Body of pancreas (tissue), 4 donors: Measurements from ENCODE around the gene CBX7. TPM values are rescaled to one million over a fixed set of nuclear protein-coding genes. Genes with fewer than 3 reads are reported as not detected.

Experiments
- ATAC-seq: fragments of 150-250 bp; one replicate; pipeline ENCODE4 v1.9.1; 2016
- DNase-seq, 4 donors: peaks; one replicate each; pipeline ENCODE4 v3.0.0-alpha.2; 2019
- H3K27ac ChIP-seq, 4 donors: fragments of 200-600 bp; sonication (generic); 1 replicate in 3 of 4; 2 replicates in 1 of 4; pipeline versions ENCODE4 v1.5.1 to v1.6.1; 2016 to 2019; ENCODE audit warnings: mild to moderate bottlenecking in 1 of 4, mixed read lengths in 1 of 4, moderate library complexity in 1 of 4
- H3K27me3 ChIP-seq, 2 donors: fragments of 200-600 bp; sonication (generic); one replicate each; pipeline ENCODE4 v1.6.0; 2016; ENCODE audit warnings: mild to moderate bottlenecking in 1 of 2
- H3K36me3 ChIP-seq, 2 donors: fragments of 200-600 bp; sonication (generic); replicated peaks in 1 of 2; 2 replicates each; pipeline ENCODE4 v1.5.1; 2016; ENCODE audit warnings: low read depth in 2 of 2; ENCODE audit not compliant: insufficient read depth in 1 of 2
- H3K4me1 ChIP-seq: fragments of 200-600 bp; sonication (generic); one replicate; pipeline ENCODE4 v1.6.0; 2016
- H3K4me3 ChIP-seq, 2 donors: fragments of 200-600 bp; sonication (generic); 1 replicate in 1 of 2; 2 replicates in 1 of 2; pipeline ENCODE4 v1.5.1; 2016 to 2019
- H3K9me3 ChIP-seq, 3 donors: fragments of 200-600 bp; sonication (generic); 1 replicate in 2 of 3; 2 replicates in 1 of 3; pipeline ENCODE4 v1.5.1; 2016
- POLR2A ChIP-seq, 3 donors: fragments of 450-650 bp; IDR thresholded peaks; one replicate each; pipeline ENCODE4 v1.6.1; 2016; ENCODE audit warnings: antibody characterized with exemption in 3 of 3, mild to moderate bottlenecking in 2 of 3
- WGBS, 2 donors: methylation state at CpG; one replicate each; pipeline ENCODE4 v1.1.5; 2017; 5-methylcytosine and 5-hydroxymethylcytosine counted together
- intact Hi-C: fragments of 100-400 bp; cut with DNase I; formaldehyde crosslinking; loops from one replicate; pipeline ENCODE4 v1.15.1; 2023
- total RNA-seq, 2 donors: library from RNA; depleted of rRNA; stranded (reverse); fragments of >200 nt; gene quantifications; one replicate each; pipeline ENCODE4 v1.1.0, GENCODE V29; 2016
- TF ChIP-seq, protein P1 (sequence below), 7 experiments: fragments of 450-650 bp in 4 of 7; fragments of 200-600 bp in 3 of 7; sonication (generic) in 3 of 7; IDR thresholded peaks; one replicate each; pipeline ENCODE4 v1.5.1; 2016 to 2019; ENCODE audit warnings: antibody characterized with exemption in 7 of 7

CBX7 gene
- total RNA-seq, 2 donors from 2014 or later: 38.1 to 41.2 TPM

DNA sequence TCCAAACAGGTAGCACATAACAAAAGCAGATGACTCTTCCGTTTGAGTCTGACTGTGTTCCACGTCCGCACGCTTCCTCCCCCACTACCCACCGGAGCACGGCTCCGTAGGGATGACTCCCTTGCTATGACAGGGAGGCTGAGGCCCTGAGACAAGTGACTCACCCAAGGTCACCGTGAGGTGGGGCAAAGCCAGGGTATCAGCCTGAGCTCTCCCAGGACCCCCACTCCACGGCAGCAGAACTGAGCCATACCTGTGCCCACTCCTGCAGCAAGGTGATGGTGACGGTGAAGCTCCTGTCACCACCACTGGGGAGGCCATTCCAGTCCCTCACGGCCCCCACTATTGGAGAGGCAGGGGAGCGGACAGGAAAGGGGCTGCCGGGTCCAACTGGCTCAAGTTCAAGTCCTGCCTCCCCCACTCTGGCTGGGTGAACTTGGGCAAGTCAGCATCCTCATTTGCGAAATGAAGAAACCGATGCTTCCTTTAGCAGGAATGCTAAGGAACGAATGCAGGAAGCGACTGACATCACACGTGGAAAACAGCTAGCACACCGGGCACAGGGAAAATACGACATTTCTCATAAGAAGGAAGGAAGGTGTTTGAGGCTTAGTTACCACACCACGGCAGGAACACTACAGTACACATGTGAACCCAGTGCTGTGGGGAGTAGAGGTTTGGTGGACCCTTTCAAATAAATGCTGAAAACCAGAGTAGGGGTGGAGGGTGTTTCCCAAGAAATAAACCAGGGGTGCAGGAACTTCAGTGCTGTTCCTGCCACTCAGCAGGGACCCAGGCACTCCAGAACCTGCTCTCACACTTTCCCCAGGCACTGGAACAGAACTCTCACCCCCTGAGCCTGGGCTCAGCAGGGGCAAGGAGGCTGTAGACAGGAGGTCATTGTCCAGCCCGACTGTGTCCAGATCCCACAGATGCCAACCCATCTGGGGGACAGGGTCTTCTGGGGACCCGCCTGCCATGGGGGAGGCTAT lies 32.4 kb upstream of the CBX7 start:
- TF ChIP-seq POLR2A (IDR thresholded peaks at IDR 0.05): no peak
- TF ChIP-seq, protein P1, sequence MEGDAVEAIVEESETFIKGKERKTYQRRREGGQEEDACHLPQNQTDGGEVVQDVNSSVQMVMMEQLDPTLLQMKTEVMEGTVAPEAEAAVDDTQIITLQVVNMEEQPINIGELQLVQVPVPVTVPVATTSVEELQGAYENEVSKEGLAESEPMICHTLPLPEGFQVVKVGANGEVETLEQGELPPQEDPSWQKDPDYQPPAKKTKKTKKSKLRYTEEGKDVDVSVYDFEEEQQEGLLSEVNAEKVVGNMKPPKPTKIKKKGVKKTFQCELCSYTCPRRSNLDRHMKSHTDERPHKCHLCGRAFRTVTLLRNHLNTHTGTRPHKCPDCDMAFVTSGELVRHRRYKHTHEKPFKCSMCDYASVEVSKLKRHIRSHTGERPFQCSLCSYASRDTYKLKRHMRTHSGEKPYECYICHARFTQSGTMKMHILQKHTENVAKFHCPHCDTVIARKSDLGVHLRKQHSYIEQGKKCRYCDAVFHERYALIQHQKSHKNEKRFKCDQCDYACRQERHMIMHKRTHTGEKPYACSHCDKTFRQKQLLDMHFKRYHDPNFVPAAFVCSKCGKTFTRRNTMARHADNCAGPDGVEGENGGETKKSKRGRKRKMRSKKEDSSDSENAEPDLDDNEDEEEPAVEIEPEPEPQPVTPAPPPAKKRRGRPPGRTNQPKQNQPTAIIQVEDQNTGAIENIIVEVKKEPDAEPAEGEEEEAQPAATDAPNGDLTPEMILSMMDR (IDR thresholded peaks at IDR 0.05): no peak
- H3K27ac ChIP-seq: peak overlapping the region in 3 of 4 donors; percentile 31 to 58 (median 42)
- no peaks in the 10 kb centered on the region for H3K36me3 ChIP-seq
- WGBS, 2 donors: 66% methylated on average over 18 to 23 of the region's 23 CpGs
- no peaks in the 10 kb centered on the region for H3K27me3 ChIP-seq
- H3K4me3 ChIP-seq: no peak overlapping the region
- DNase-seq: no peak
- intact Hi-C loops: no loop called here
- no peaks in the 10 kb centered on the region for H3K9me3 ChIP-seq
- ATAC-seq: peak; percentile 5
- peaks cover 21% of the 10 kb centered on the region for H3K4me1 ChIP-seq

- intact Hi-C loops: no loop called here
- Histone ChIP-seq H3K4me1 (peaks cover 19% of the 10 kb centered on the region), H3K4me3 (no peak overlapping the region), H3K36me3 (no peaks in the 10 kb centered on the region), H3K27me3 (no peaks in the 10 kb centered on the region), H3K9me3 (no peaks in the 10 kb centered on the region), H3K27ac (peak overlapping the region in 3 of 4 donors; percentile 31 to 58 (median 42))
- ATAC-seq (peak; percentile 78), DNase-seq (peak; percentile 76 to 90 (median 86))
- 36 to 46% methylated on average over 13 of the region's 13 CpGs for WGBS, 2 donors
- TF ChIP-seq POLR2A (IDR thresholded peaks at IDR 0.05): no peak
- TF ChIP-seq, protein P1 (IDR thresholded peaks at IDR 0.05): peak in 1 of 7 experiments; percentile 3
Measured at GRCh38 chr22:39183991-39184585, 31.6 kb upstream of the CBX7 start.

GRCh38 chr22:39182478-39183030 lies 30.1 kb upstream of the CBX7 start:
- no peak for ATAC-seq
- no peaks in the 10 kb centered on the region for H3K9me3 ChIP-seq
- peaks cover 13% of the 10 kb centered on the region for H3K4me1 ChIP-seq
- H3K27me3 ChIP-seq: no peaks in the 10 kb centered on the region
- WGBS, 2 donors: 93 to 100% methylated on average over 5 to 6 of the region's 6 CpGs
- H3K4me3 ChIP-seq: no peak overlapping the region
- intact Hi-C loops: no loop called here
- H3K36me3 ChIP-seq: no peaks in the 10 kb centered on the region
- DNase-seq: no peak
- no peak overlapping the region for H3K27ac ChIP-seq
- TF ChIP-seq, protein P1 (IDR thresholded peaks at IDR 0.05): no peak
- TF ChIP-seq POLR2A (IDR thresholded peaks at IDR 0.05): no peak

DNA sequence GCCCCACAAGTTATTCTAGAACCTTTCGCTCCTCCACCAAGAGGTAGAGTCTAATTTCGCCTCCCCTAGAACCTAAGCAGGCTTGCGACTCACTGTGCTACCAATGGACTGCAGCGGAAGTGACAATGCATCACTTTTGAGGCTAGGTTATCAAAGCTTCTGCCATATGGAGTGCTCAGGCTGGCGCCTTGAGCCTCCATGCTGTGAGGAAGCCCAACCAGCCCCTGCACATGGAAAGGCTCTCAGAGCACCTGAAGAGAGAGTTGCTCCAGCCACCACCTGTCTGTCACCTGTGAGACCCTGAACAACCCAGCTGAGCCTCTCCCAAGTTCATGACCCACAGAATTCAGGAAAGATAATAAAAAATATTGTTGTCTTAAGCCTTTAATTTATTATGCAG lies 29.3 kb upstream of the CBX7 start:
- no peak for DNase-seq
- Histone ChIP-seq H3K4me3 (no peak overlapping the region), H3K9me3 (no peaks in the 10 kb centered on the region), H3K36me3 (no peaks in the 10 kb centered on the region), H3K27ac (no peak overlapping the region), H3K27me3 (no peaks in the 10 kb centered on the region), H3K4me1 (peaks cover 18% of the 10 kb centered on the region)
- ATAC-seq: no peak
- intact Hi-C loops: no loop called here
- TF ChIP-seq, protein P1 (IDR thresholded peaks at IDR 0.05): no peak
- no peak for TF ChIP-seq POLR2A (IDR thresholded peaks at IDR 0.05)
- WGBS, 2 donors: 84 to 98% methylated on average over 5 of the region's 5 CpGs
